Activated CD8-positive, alpha-beta T cell treated with anti-CD3 and anti-CD28 coated beads for 36 hours (primary cell): ENCODE results near the gene HIRIP3. TPM values are rescaled to one million over a fixed set of nuclear protein-coding genes. Genes with fewer than 3 reads are reported as not detected.

Source experiments
- ATAC-seq: fragments of 200-7000 bp; cut with Tn5 transposase; one replicate; pipeline ENCODE4 v1.10.0; 2021; ENCODE audit warnings: mild to moderate bottlenecking, moderate library complexity
- CTCF ChIA-PET: fragments of 350-600 bp; sonication (Branson Sonifier 250); formaldehyde crosslinking; loops from one replicate; lab custom pipeline; 2021; ENCODE audit warnings: antibody characterized with exemption; lab: Charles Lee
- POLR2A ChIA-PET: fragments of 350-600 bp; sonication (Branson Sonifier 250); formaldehyde crosslinking; loops from one replicate; lab custom pipeline; 2021; ENCODE audit warnings: antibody characterized with exemption; lab: Charles Lee
- DNase-seq: peaks from one replicate; pipeline ENCODE4 v3.0.0-alpha.2; 2020
- H3K27ac Mint-ChIP-seq: one replicate; pipeline ENCODE4 v1.8.0; 2021; ENCODE audit warnings: mild to moderate bottlenecking, mixed read lengths
- H3K27me3 Mint-ChIP-seq: one replicate; pipeline ENCODE4 v1.8.0; 2021; ENCODE audit warnings: mixed read lengths
- H3K36me3 Mint-ChIP-seq: one replicate; pipeline ENCODE4 v1.8.0; 2021; ENCODE audit warnings: low read depth, mixed read lengths
- H3K4me1 Mint-ChIP-seq: one replicate; pipeline ENCODE4 v1.8.0; 2021; ENCODE audit warnings: low read depth, mixed read lengths
- H3K4me3 Mint-ChIP-seq: one replicate; pipeline ENCODE4 v1.8.0; 2021; ENCODE audit warnings: mild to moderate bottlenecking, moderate library complexity, mixed read lengths
- H3K9me3 Mint-ChIP-seq: one replicate; pipeline ENCODE4 v1.8.0; 2021; ENCODE audit warnings: mixed read lengths
- intact Hi-C: fragments of 100-400 bp; cut with micrococcal nuclease; formaldehyde crosslinking; loops from one replicate; pipeline ENCODE4 v1.10.0; 2022
- total RNA-seq, 2 experiments: library from RNA; stranded (reverse); gene quantifications; one replicate each; pipeline ENCODE4 v1.2.3, GENCODE V29; 2021
- TF ChIP-seq, protein P1 (sequence below): fragments of 200-600 bp; IDR thresholded peaks from one replicate; pipeline ENCODE4 v1.8.0; 2022; ENCODE audit warnings: antibody characterized with exemption, mild to moderate bottlenecking

Gene HIRIP3
- total RNA-seq, 2 experiments from 2014 or later = 35.2 to 36.4 TPM

GRCh38 chr16:30010844-30011713, 15.7 kb upstream of the HIRIP3 start, which contains the start of gene DOC2A:
TSS of gene DOC2A (minus strand) at chr16:30011027. CDS start at chr16:30010222, 805 bp downstream.
- no peak within 1 kb of the TSS for H3K27ac Mint-ChIP-seq
- peak; percentile 48 for DNase-seq
- H3K4me1 Mint-ChIP-seq = peaks cover 11% of the 10 kb centered on the region
- CTCF ChIA-PET = interaction anchor here (1.6 kb wide), 1 partner anchor 226 kb away, joined by 4 read pairs; no protein-coding TSS in a partner anchor
- intact Hi-C loops = no loop called here
- ATAC-seq = peak; percentile 69
- peaks cover 18% of the 10 kb centered on the region for H3K27me3 Mint-ChIP-seq
- H3K4me3 Mint-ChIP-seq = peak within 1 kb of the TSS; percentile 72
- POLR2A ChIA-PET = interaction anchor here (2.2 kb wide), 1 partner anchor 16 kb away, joined by 5 read pairs; the partner anchor contains the start of genes HIRIP3 and INO80E
- TF ChIP-seq, protein P1, sequence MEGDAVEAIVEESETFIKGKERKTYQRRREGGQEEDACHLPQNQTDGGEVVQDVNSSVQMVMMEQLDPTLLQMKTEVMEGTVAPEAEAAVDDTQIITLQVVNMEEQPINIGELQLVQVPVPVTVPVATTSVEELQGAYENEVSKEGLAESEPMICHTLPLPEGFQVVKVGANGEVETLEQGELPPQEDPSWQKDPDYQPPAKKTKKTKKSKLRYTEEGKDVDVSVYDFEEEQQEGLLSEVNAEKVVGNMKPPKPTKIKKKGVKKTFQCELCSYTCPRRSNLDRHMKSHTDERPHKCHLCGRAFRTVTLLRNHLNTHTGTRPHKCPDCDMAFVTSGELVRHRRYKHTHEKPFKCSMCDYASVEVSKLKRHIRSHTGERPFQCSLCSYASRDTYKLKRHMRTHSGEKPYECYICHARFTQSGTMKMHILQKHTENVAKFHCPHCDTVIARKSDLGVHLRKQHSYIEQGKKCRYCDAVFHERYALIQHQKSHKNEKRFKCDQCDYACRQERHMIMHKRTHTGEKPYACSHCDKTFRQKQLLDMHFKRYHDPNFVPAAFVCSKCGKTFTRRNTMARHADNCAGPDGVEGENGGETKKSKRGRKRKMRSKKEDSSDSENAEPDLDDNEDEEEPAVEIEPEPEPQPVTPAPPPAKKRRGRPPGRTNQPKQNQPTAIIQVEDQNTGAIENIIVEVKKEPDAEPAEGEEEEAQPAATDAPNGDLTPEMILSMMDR = no peak
- no peaks in the 10 kb centered on the region for H3K9me3 Mint-ChIP-seq
- H3K36me3 Mint-ChIP-seq = peaks cover 2% of the 10 kb centered on the region

DNA sequence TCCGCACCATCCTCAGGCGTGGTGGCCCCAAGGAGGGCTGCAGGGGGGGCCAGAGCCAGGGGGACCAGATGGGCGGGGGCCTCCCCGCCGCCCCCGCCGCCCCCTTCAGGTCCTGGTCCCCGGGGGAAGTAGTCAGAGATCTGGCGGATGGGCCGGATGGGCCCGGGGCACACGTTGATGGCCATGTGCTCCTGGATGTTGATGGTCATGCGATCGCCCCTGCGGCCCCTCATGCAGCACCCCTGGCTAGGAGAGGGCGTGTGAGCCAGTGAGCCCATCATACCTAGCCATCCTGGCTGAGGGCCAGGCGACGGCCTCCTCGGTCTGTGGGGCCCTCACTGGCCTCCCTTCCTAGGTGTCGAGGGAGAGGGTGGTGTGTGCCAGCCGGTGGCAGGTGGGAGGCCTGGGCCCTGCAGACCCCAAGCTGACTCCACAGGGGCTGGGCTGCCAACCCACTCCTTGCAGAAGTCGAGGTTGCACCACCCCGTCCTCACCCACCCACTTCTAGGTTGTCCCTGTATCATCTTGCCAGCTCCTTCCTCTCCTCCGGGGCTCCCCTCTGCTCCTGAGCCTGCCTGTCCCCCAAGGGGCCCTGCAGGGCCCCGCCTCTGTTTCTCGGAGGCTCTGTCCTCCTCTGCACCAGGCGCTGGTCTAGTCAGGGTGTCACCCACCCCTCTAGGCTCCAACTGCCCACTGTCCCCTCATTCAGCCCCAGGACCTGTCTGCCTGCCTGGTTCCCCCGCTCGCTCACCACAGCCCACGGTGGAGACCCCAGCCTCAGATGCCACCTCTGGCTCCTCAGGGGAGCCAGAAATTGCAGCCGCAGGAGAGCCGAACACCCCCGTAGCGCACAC, 14.8 kb upstream of the HIRIP3 start:
- peaks cover 18% of the 10 kb centered on the region for H3K27me3 Mint-ChIP-seq
- intact Hi-C loops = no loop called here
- TF ChIP-seq, protein P1 = no peak
- peak overlapping the region; percentile 72 for H3K4me3 Mint-ChIP-seq
- no peaks in the 10 kb centered on the region for H3K9me3 Mint-ChIP-seq
- H3K4me1 Mint-ChIP-seq = peaks cover 13% of the 10 kb centered on the region
- peak; percentile 51 for ATAC-seq
- H3K27ac Mint-ChIP-seq = no peak overlapping the region
- H3K36me3 Mint-ChIP-seq = peaks cover 2% of the 10 kb centered on the region
- DNase-seq = no peak
- ChIA-PET POLR2A (interaction anchor here (0.6 to 2.2 kb wide), 2 partner anchors 15 to 33 kb away, joined by 3 to 5 read pairs; partner anchors contain the start of genes HIRIP3 and INO80E), CTCF (interaction anchor here (1.1 to 1.6 kb wide), 2 partner anchors 225 to 319 kb away, joined by 3 to 4 read pairs; no protein-coding TSS in a partner anchor)

- H3K4me1 Mint-ChIP-seq = peaks cover 13% of the 10 kb centered on the region
- no peak for ATAC-seq
- peaks cover 18% of the 10 kb centered on the region for H3K27me3 Mint-ChIP-seq
- TF ChIP-seq, protein P1 = no peak
- H3K27ac Mint-ChIP-seq = no peak overlapping the region
- H3K36me3 Mint-ChIP-seq = peaks cover 2% of the 10 kb centered on the region
- H3K4me3 Mint-ChIP-seq = no peak overlapping the region
- DNase-seq = no peak
- H3K9me3 Mint-ChIP-seq = no peaks in the 10 kb centered on the region
- ChIA-PET POLR2A (interaction anchor here (2.2 kb wide), 1 partner anchor 14 kb away, joined by 5 read pairs; the partner anchor contains the start of genes HIRIP3 and INO80E), CTCF (interaction anchor here (1.1 to 1.9 kb wide), 2 partner anchors 13 to 318 kb away, joined by 3 to 6 read pairs; partner anchors contain the start of genes HIRIP3 and INO80E)
- intact Hi-C loops = no loop called here
Observed at GRCh38 chr16:30009085-30009862, 13.9 kb upstream of the HIRIP3 start.

DNA sequence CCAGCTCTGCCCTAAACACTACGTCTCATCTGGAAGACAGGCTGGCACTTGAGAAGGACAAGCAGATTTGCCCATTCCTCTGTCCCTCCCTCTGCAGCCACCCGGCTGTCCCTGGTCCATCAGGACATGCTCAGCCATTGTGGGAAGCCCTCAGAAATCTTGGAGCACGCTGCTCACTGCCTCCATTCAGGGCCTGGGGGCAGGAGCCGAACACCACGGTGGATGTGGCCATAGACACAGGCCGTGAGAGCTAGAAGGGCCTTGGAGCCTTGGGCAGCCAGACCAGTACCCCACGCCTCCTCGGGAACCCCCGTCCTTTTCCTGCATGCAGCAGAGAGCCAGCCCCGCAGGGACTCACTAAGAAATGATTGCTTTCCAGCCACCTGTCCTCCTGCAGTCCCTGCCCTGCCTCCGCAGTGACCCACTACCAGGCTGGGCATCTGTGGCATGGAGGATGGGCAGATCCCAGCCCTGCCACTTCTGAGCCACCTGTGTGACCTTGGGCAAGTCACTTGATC, 12.0 kb upstream of the HIRIP3 start:
- Mint-ChIP-seq H3K27me3 (peaks cover 18% of the 10 kb centered on the region), H3K4me3 (no peak overlapping the region), H3K4me1 (peaks cover 13% of the 10 kb centered on the region), H3K27ac (no peak overlapping the region), H3K36me3 (peaks cover 2% of the 10 kb centered on the region), H3K9me3 (no peaks in the 10 kb centered on the region)
- intact Hi-C loops = no loop called here
- ATAC-seq = no peak
- CTCF ChIA-PET = interaction anchor here (1.1 to 1.2 kb wide), 2 partner anchors 10 to 159 kb away, joined by 3 read pairs; no protein-coding TSS in a partner anchor
- TF ChIP-seq, protein P1 = no peak
- no peak for DNase-seq
- POLR2A ChIA-PET = interaction anchor here (0.7 to 1.5 kb wide), 3 partner anchors 11 to 178 kb away, joined by 4 to 6 read pairs (median 4); partner anchors contain the start of genes HIRIP3 and INO80E
